H1 (cell line): ENCODE data around the gene MUS81. TPM values are rescaled to one million over a fixed set of nuclear protein-coding genes. Genes with fewer than 3 reads are reported as not detected.

Source experiments
- CBX5 ChIP-seq: fragments of 300-800, 300-1000 bp; sonication (generic); IDR thresholded peaks from 2 replicates; pipeline ENCODE4 v1.7.1; 2016; ENCODE audit warnings: antibody characterized with exemption, low read length, low read depth
- SIN3A ChIP-seq, 2 experiments: IDR thresholded peaks in 1 of 2; conservative IDR thresholded peaks in 1 of 2; 2 replicates each; pipeline ENCODE4 v1.6.1; 2011 to 2012; ENCODE audit warnings: low read length in 2 of 2, improper control_type of control experiment in 1 of 2, low read depth in 1 of 2, mild to moderate bottlenecking in 1 of 2
- TAF7 ChIP-seq: optimal IDR thresholded peaks from 2 replicates; pipeline ENCODE3; 2011; ENCODE audit warnings: low read depth, mild to moderate bottlenecking, inconsistent platforms, low read length, moderate library complexity, borderline replicate concordance
- polyA plus RNA-seq, 7 experiments: library from polyadenylated mRNA; depleted of rRNA in 3 of 7; stranded (reverse) in 5 of 7; unstranded in 2 of 7; fragments of >200 nt in 5 of 7; fragments of 200-250 nt in 2 of 7; gene quantifications; 1 replicate in 5 of 7; 2 replicates in 1 of 7; 4 replicates in 1 of 7; pipeline versions ENCODE4 v1.2.1 to v1.2.3, GENCODE V29; 2011 to 2013; ENCODE audit warnings: missing spikeins in 2 of 7, mixed read lengths in 2 of 7
- total RNA-seq: library from RNA; stranded (reverse); fragmentation: NEBNext Ultra II Directional; extraction: Animal tissue kit (Norgen Biotek cat#: 25700); gene quantifications from 2 replicates; pipeline ENCODE4 v1.2.1, GENCODE V29; 2021

Gene MUS81
- total and polyA plus RNA-seq, 2 of the 8 experiments (the other 6 are each of a cell fraction or from before 2014, with no cell fraction given), result 30.2 to 31.5 TPM

GRCh38 chr11:65907878-65908277 is 47.6 kb downstream of the MUS81 start (continued):
- no peak for TF ChIP-seq SIN3A (conservative IDR thresholded peaks at IDR 0.05 in 1 of 2, IDR thresholded peaks at IDR 0.05 in 1 of 2; ENCODE audit: low read depth in 1 of 2, low read length in 2 of 2)
- no peak for TF ChIP-seq CBX5
- no peak for TF ChIP-seq TAF7
